Type B pancreatic cell (in vitro differentiated cells): Measurements from ENCODE around the gene GPC6. TPM values are rescaled to one million over a fixed set of nuclear protein-coding genes. Genes with fewer than 3 reads are reported as not detected.
"Not testable (repeated sequence)": the region's sequence is repeated elsewhere in the genome, so short reads cannot be mapped to it uniquely, and the experiment has no call there.

Source experiments
- DNase-seq: peaks from one replicate; pipeline ENCODE4 v3.0.0; 2021; ENCODE audit warnings: mixed read lengths; ENCODE audit not compliant: unreplicated experiment; ENCODE audit errors: extremely low spot score
- H3K27ac Mint-ChIP-seq: 2 replicates; pipeline ENCODE4 v1.8.0; 2021; ENCODE audit warnings: mild to moderate bottlenecking, mixed read lengths
- H3K27me3 Mint-ChIP-seq: 2 replicates; pipeline ENCODE4 v1.8.0; 2021; ENCODE audit warnings: mixed read lengths
- H3K36me3 Mint-ChIP-seq: 2 replicates; pipeline ENCODE4 v1.8.0; 2021; ENCODE audit warnings: mixed read lengths
- H3K4me1 Mint-ChIP-seq: one replicate; pipeline ENCODE4 v1.8.0; 2021; ENCODE audit warnings: mixed read lengths; ENCODE audit not compliant: unreplicated experiment
- H3K4me3 Mint-ChIP-seq: 2 replicates; pipeline ENCODE4 v1.8.0; 2021; ENCODE audit warnings: mild to moderate bottlenecking, mixed read lengths
- H3K9me3 Mint-ChIP-seq: 2 replicates; pipeline ENCODE4 v1.8.0; 2021; ENCODE audit warnings: mixed read lengths
- CTCF ChIP-seq: fragments of 200-600 bp; sonication (generic); conservative IDR thresholded peaks from 2 replicates; pipeline ENCODE4 v1.5.0; 2021; ENCODE audit warnings: antibody characterized with exemption, mild to moderate bottlenecking
- total RNA-seq: library from RNA; stranded (reverse); gene quantifications from 2 replicates; pipeline ENCODE4 v1.2.1, GENCODE V29; 2021; ENCODE audit warnings: low replicate concordance

Gene GPC6
- total RNA-seq, 1 donor from 2014 or later = 30.5 TPM

GRCh38 chr13:93473441-93474270 lies 247.0 kb downstream of the GPC6 start:
- Mint-ChIP-seq H3K4me3 (no peak overlapping the region), H3K27ac (no peak overlapping the region), H3K36me3 (peaks cover 3% of the 10 kb centered on the region), H3K9me3 (peaks cover 15% of the 10 kb centered on the region), H3K4me1 (peaks cover 5% of the 10 kb centered on the region), H3K27me3 (no peaks in the 10 kb centered on the region)
- TF ChIP-seq CTCF = no peak
- DNase-seq = no peak

GRCh38 chr13:93476175-93476574 lies 249.6 kb downstream of the GPC6 start:
- H3K4me1 Mint-ChIP-seq = peaks cover 5% of the 10 kb centered on the region
- no peak for DNase-seq

GRCh38 chr13:93477238-93477637 lies 250.6 kb downstream of the GPC6 start:
- no peak for TF ChIP-seq CTCF
- Mint-ChIP-seq H3K36me3 (no peaks in the 10 kb centered on the region), H3K4me1 (peaks cover 5% of the 10 kb centered on the region), H3K27me3 (no peaks in the 10 kb centered on the region), H3K27ac (no peak overlapping the region), H3K4me3 (no peak overlapping the region), H3K9me3 (no peaks in the 10 kb centered on the region)
- no peak for DNase-seq

More at GRCh38 chr13:93476175-93476574, 249.6 kb downstream of the GPC6 start:
- H3K4me3 Mint-ChIP-seq = peak overlapping the region; percentile 44
- H3K9me3 Mint-ChIP-seq = peaks cover 6% of the 10 kb centered on the region
- H3K27ac Mint-ChIP-seq = no peak overlapping the region
- no peaks in the 10 kb centered on the region for H3K27me3 Mint-ChIP-seq
- no peak for TF ChIP-seq CTCF
- peaks cover 3% of the 10 kb centered on the region for H3K36me3 Mint-ChIP-seq

- Mint-ChIP-seq H3K9me3 (no peaks in the 10 kb centered on the region), H3K27me3 (no peaks in the 10 kb centered on the region), H3K4me3 (no peak overlapping the region), H3K36me3 (no peaks in the 10 kb centered on the region), H3K4me1 (no peaks in the 10 kb centered on the region), H3K27ac (no peak overlapping the region)
- no peak for DNase-seq
- TF ChIP-seq CTCF = no peak
Measured at GRCh38 chr13:93480553-93481106, 254.0 kb downstream of the GPC6 start.

GRCh38 chr13:93496117-93496516 lies 269.5 kb downstream of the GPC6 start:
- not testable (repeated sequence) for H3K27ac Mint-ChIP-seq, H3K27me3 Mint-ChIP-seq, DNase-seq, H3K36me3 Mint-ChIP-seq, H3K9me3 Mint-ChIP-seq
- H3K4me1 Mint-ChIP-seq = peaks cover 25% of the 10 kb centered on the region
- H3K4me3 Mint-ChIP-seq = peak overlapping the region; percentile 63

GRCh38 chr13:93496985-93497673 lies 270.5 kb downstream of the GPC6 start:
- H3K27me3 Mint-ChIP-seq = no peaks in the 10 kb centered on the region
- TF ChIP-seq CTCF = no peak
- no peak for DNase-seq
- no peaks in the 10 kb centered on the region for H3K9me3 Mint-ChIP-seq
- peaks cover 25% of the 10 kb centered on the region for H3K4me1 Mint-ChIP-seq
- H3K4me3 Mint-ChIP-seq = peak overlapping the region; percentile 48
- peak overlapping the region; percentile 27 for H3K27ac Mint-ChIP-seq
- H3K36me3 Mint-ChIP-seq = no peaks in the 10 kb centered on the region
